Neuron (in vitro differentiated cells): ENCODE measurements around the gene LPP.
"Not testable (repeated sequence)": the region's sequence is repeated elsewhere in the genome, so short reads cannot be mapped to it uniquely, and the experiment has no call there.

Experiments
- H2AFZ ChIP-seq: one replicate; pipeline ENCODE4 v1.6.1; 2013; ENCODE audit warnings: low read depth, mild to moderate bottlenecking, inconsistent platforms, low read length, moderate library complexity
- H3K27me3 ChIP-seq: one replicate; pipeline ENCODE4 v1.6.1; 2013; ENCODE audit warnings: low read length; ENCODE audit not compliant: insufficient read depth
- H3K36me3 ChIP-seq: one replicate; pipeline ENCODE4 v1.6.1; 2013; ENCODE audit warnings: low read length; ENCODE audit not compliant: insufficient read depth
- H3K4me1 ChIP-seq: one replicate; pipeline ENCODE4 v1.6.1; 2013; ENCODE audit warnings: low read length; ENCODE audit not compliant: insufficient read depth
- H3K4me3 ChIP-seq: 2 replicates; pipeline ENCODE4 v1.5.1; 2013; ENCODE audit warnings: mild to moderate bottlenecking, low read length, moderate library complexity
- H3K9me3 ChIP-seq: one replicate; pipeline ENCODE4 v1.6.1; 2013; ENCODE audit warnings: low read length

LPP gene

GRCh38 chr3:188408831-188409230 lies 254.9 kb downstream of the LPP start:
- no peaks in the 10 kb centered on the region for H3K4me1 ChIP-seq
- H3K36me3 ChIP-seq = peaks cover 15% of the 10 kb centered on the region
- H3K4me3 ChIP-seq = no peak overlapping the region
- no peak overlapping the region for H2AFZ ChIP-seq
- H3K27me3 ChIP-seq = no peaks in the 10 kb centered on the region
- H3K9me3 ChIP-seq = no peaks in the 10 kb centered on the region

DNA sequence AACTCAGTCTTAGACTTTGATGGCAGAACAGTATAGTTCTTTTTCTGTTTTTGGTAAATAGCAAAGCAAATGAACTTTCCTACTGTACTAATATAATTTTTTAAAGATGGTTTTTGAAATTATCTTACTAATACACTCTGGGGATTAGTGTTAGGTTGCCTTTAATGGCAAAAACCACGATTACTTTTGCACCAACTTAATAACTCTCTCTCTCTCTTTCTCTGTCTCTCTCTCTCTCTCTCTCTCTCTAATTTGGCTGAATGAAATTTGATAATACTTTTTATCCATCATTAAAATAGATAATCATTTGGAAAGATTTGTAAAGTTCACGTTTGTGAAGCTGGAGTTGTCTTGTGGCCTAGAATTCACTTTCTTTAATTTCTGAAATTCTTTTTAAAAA lies 257.8 kb downstream of the LPP start:
- H3K9me3 ChIP-seq = no peaks in the 10 kb centered on the region
- H3K4me3 ChIP-seq = no peak overlapping the region
- H3K4me1 ChIP-seq = peaks cover 7% of the 10 kb centered on the region
- peaks cover 5% of the 10 kb centered on the region for H3K36me3 ChIP-seq
- H2AFZ ChIP-seq = no peak overlapping the region
- no peaks in the 10 kb centered on the region for H3K27me3 ChIP-seq

- Histone ChIP-seq H3K27me3 (no peaks in the 10 kb centered on the region), H3K4me3 (no peak overlapping the region), H2AFZ (no peak overlapping the region), H3K9me3 (peaks cover 2% of the 10 kb centered on the region), H3K36me3 (no peaks in the 10 kb centered on the region), H3K4me1 (peaks cover 7% of the 10 kb centered on the region)
Observed at GRCh38 chr3:188415196-188415595, 261.2 kb downstream of the LPP start.

- H3K36me3 ChIP-seq = no peaks in the 10 kb centered on the region
- H3K4me3 ChIP-seq = no peak overlapping the region
- H3K4me1 ChIP-seq = peaks cover 7% of the 10 kb centered on the region
- H2AFZ ChIP-seq = no peak overlapping the region
- H3K9me3 ChIP-seq = peaks cover 2% of the 10 kb centered on the region
- no peaks in the 10 kb centered on the region for H3K27me3 ChIP-seq
Observed at GRCh38 chr3:188416041-188416440, 262.1 kb downstream of the LPP start.

DNA sequence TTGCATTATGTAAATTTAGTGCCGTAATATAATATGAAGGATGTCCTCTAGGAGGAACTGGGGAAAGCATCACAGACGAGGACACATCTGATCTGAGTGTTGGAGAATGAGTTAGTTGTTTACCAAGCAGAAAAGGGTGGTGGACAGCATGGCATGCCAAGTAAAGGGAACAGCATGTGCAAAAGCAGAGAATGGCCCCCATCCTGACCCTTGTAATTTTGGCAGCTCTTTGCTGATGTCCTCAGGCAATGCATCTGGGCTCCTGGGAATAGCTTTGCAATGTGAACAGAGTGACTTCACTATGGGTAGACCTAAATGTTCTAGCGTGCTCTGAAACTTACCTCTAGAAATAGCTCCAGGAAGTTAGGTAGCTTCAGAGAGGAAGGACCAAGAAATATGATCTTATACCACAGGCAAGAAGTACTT lies 263.3 kb downstream of the LPP start:
- H2AFZ ChIP-seq = no peak overlapping the region
- H3K4me3 ChIP-seq = no peak overlapping the region
- H3K9me3 ChIP-seq = peaks cover 2% of the 10 kb centered on the region
- H3K36me3 ChIP-seq = no peaks in the 10 kb centered on the region
- H3K4me1 ChIP-seq = peaks cover 7% of the 10 kb centered on the region
- H3K27me3 ChIP-seq = no peaks in the 10 kb centered on the region

DNA sequence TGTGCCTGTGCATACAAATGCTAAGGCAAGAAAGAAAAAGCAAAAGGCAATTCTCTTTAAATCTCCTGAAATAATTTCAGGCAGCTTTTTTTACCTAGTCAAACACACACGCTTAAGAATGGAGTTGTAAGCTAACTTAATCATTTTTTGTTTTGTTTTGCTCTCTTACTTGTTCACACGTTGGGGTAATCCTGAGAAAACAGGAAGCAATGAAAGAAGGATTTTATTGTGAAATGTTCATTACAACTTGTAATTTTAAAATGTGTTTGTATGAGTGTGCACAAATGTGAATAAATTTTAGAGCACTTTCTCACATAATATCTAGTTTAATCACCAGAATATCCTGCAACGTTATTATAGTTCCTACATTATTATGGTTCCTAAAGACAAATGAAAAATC lies 263.8 kb downstream of the LPP start:
- Histone ChIP-seq H3K36me3 (no peaks in the 10 kb centered on the region), H3K4me3 (no peak overlapping the region), H3K27me3 (no peaks in the 10 kb centered on the region), H2AFZ (no peak overlapping the region), H3K4me1 (peaks cover 7% of the 10 kb centered on the region), H3K9me3 (peaks cover 2% of the 10 kb centered on the region)

DNA sequence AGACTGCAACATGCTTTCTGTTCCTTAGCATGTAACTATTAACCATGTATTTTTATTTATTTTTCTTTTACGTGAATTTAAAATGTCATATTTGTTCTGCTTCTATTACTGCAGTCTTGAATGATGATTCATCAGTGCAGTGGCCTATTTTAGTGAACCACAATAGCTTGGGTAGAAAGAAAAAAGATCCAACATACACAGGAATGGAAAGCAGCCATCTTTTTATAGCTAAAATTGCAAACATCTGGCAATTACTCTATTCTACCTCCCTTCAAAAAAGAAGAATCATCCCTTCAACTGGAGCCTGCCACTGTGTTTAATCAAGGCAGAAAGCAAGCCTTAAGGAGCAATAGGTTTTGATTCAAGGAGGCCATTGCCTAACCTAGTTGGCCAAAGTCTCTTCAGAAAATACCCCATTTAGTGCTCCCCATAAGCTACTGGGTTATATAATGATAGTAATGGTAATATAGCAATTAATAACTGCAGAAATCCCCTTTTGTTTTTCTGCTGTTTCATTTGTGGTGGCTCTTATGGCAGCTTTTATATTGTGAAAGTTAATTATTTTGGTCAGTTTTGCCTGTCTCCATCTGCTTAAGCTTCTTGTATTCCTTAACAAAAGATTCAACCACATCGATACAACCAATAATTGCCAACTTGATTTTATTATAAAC lies 267.3 kb downstream of the LPP start:
- Histone ChIP-seq H3K27me3 (no peaks in the 10 kb centered on the region), H3K4me3 (no peak overlapping the region), H2AFZ (no peak overlapping the region), H3K36me3 (no peaks in the 10 kb centered on the region), H3K9me3 (peaks cover 2% of the 10 kb centered on the region), H3K4me1 (no peaks in the 10 kb centered on the region)

DNA sequence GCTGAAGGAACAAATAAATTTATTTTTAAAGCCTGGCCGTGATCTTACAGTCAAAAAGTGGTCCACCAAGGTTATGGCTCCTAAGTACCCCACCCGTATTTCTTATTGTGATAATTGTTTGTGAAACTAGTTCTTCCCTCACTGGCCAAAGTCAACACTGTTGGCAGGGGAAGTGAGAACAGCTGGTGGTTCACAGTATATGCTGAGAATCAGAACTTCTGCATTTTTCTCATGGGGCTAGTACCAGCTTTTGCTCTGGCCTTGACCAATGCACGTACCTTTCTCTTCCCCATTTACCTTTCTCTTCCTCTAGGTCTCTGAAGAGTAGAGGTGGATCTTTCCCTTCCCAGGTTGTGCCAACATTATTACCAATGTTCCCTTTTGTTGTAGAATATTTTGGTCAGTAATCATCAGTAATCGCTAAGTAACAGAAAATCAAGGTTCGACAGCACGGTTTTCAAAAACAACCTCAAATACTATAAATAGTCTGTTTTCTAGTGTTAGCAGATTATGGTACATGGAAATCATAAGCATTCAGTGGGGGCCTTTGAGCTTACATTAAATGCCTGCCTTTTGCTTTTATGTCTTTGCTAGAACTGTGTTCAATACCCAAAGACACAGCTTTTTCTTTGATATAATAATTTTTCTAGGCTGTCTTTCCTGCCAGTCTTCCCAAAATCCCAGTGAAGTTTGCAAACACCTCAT lies 268.0 kb downstream of the LPP start:
- H2AFZ ChIP-seq = no peak overlapping the region

DNA sequence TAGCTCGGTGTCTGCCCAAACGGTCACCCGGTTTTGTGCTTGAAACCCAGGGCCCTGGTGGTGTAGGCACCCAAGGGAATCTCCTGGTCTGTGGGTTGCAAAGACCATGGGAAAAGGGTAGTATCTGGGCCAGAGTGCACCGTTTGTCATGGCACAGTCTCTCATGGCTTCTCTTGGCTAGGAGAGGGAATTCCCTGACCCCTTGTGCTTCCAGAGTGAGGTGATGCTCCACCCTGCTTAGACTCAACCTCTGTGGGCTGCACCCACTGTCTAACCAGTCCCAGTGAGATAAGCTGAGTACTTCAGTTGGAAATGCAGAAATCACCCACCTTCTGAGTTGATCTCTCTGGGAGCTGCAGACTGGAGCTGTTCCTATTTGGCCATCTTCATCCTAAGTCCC lies 274.0 kb downstream of the LPP start:
- not testable (repeated sequence) for H2AFZ ChIP-seq, H3K4me3 ChIP-seq, H3K4me1 ChIP-seq, H3K36me3 ChIP-seq, H3K9me3 ChIP-seq, H3K27me3 ChIP-seq

More for the DNA sequence above, 268.0 kb downstream of the LPP start:
- no peak overlapping the region for H3K4me3 ChIP-seq
- H3K4me1 ChIP-seq = no peaks in the 10 kb centered on the region
- H3K36me3 ChIP-seq = no peaks in the 10 kb centered on the region
- peaks cover 2% of the 10 kb centered on the region for H3K9me3 ChIP-seq
- no peaks in the 10 kb centered on the region for H3K27me3 ChIP-seq

GRCh38 chr3:188431040-188431439 lies 277.1 kb downstream of the LPP start:
- no peaks in the 10 kb centered on the region for H3K36me3 ChIP-seq
- no peak overlapping the region for H3K4me3 ChIP-seq
- no peak overlapping the region for H2AFZ ChIP-seq
- peaks cover 5% of the 10 kb centered on the region for H3K4me1 ChIP-seq
- no peaks in the 10 kb centered on the region for H3K9me3 ChIP-seq
- H3K27me3 ChIP-seq = no peaks in the 10 kb centered on the region

- Histone ChIP-seq H3K4me3 (no peak overlapping the region), H3K36me3 (no peaks in the 10 kb centered on the region), H2AFZ (no peak overlapping the region), H3K27me3 (no peaks in the 10 kb centered on the region), H3K9me3 (no peaks in the 10 kb centered on the region), H3K4me1 (peaks cover 5% of the 10 kb centered on the region)
Observed at GRCh38 chr3:188431553-188431952, 277.6 kb downstream of the LPP start.

- no peak overlapping the region for H3K4me3 ChIP-seq
- H2AFZ ChIP-seq = no peak overlapping the region
- H3K9me3 ChIP-seq = no peaks in the 10 kb centered on the region
- no peaks in the 10 kb centered on the region for H3K27me3 ChIP-seq
- H3K4me1 ChIP-seq = peaks cover 5% of the 10 kb centered on the region
- no peaks in the 10 kb centered on the region for H3K36me3 ChIP-seq
Observed at GRCh38 chr3:188432802-188433520, 279.0 kb downstream of the LPP start.

DNA sequence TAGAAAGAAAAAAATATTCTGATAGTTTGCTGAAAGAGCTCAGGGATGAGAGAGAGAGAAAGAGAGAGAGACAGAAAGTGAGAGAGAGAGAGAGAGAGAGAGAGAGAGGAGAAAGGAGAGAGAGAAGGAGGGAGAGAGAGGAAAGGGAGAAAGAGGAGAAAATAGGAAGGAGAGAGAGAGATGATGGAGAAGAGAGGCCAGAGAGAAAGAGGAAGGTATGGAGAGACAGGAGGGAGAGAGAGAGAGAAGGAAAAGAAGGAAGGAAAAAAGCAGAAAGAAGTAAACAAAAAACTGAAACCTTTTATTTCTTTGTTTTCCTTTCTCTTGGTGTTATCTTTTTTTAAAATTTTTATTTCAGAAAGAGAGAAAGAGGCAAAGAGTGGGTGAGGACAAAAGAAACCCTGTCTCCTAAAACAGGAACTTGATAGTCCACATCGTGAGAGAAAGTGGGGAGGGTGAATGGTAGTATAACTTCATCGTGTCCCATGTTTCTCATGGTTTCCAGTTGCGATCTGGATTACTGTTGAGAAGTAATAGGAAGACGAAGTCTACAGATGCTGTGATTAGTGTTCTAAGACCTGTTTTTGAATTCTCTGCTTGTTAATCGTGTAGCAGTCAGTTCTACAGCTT lies 279.7 kb downstream of the LPP start:
- Histone ChIP-seq H3K9me3 (no peaks in the 10 kb centered on the region), H3K27me3 (no peaks in the 10 kb centered on the region), H2AFZ (no peak overlapping the region), H3K4me3 (no peak overlapping the region), H3K36me3 (no peaks in the 10 kb centered on the region), H3K4me1 (peaks cover 5% of the 10 kb centered on the region)
